HG02763 (cell line): Measurements from ENCODE around the gene EFR3B.
"Not testable (repeated sequence)": the region's sequence is repeated elsewhere in the genome, so short reads cannot be mapped to it uniquely, and the experiment has no call there.

ENCODE experiments used
- ATAC-seq: cut with Tn5 transposase; IDR thresholded peaks from one replicate; pipeline ENCODE4 v1.9.1; 2021; ENCODE audit warnings: mild to moderate bottlenecking, moderate library complexity; ENCODE audit not compliant: unreplicated experiment

The EFR3B gene

GRCh38 chr2:25141120-25141519 lies 99.2 kb downstream of the EFR3B start:
- no peak for ATAC-seq

- ATAC-seq, result no peak
Observed at GRCh38 chr2:25145803-25146202, 103.9 kb downstream of the EFR3B start.

- no peak for ATAC-seq
Observed at GRCh38 chr2:25146896-25147295, 105.0 kb downstream of the EFR3B start.

- no peak for ATAC-seq
Observed at GRCh38 chr2:25149646-25150045, 107.8 kb downstream of the EFR3B start.

DNA sequence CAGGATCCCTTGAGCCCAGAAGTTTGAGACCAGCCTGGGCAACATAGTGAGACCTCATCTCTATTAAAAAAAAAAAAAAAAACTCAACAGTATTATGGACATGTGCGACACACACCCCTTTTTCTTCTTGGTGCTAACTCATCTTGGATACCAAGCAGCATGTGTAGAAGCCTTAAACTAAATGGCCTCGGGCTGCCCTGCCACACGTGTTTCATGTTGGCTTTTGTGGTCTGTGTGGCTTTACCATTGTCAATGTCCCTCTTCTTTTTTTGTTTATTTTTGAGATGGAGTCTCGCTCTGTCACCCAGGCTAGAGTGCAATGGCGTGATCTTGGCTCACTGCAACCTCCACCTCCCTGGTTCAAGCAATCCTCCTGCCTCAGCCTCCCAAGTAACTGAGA lies 109.1 kb downstream of the EFR3B start:
- not testable (repeated sequence) for ATAC-seq

- ATAC-seq, result no peak
Observed at GRCh38 chr2:25151718-25152117, 109.8 kb downstream of the EFR3B start.

DNA sequence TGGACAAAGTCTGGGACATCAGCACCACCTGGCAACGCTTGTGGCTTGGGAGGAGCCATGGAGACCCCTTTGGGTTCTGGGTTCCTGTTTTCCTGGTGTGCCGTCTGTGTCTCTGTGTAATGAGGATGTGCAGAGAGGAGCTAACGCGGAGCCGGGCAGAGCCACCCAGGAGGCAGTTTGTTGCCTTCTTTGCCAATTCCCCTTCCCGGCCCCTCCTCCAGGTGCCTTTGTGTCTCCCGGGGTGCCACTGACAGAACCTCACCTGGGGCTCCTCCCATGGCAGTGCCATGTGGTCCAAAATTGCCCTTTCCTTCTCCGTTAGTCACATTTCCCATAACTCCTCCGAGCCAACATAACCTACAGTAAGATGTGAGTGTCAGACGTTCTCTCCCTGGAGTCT lies 113.5 kb downstream of the EFR3B start:
- ATAC-seq, result no peak

DNA sequence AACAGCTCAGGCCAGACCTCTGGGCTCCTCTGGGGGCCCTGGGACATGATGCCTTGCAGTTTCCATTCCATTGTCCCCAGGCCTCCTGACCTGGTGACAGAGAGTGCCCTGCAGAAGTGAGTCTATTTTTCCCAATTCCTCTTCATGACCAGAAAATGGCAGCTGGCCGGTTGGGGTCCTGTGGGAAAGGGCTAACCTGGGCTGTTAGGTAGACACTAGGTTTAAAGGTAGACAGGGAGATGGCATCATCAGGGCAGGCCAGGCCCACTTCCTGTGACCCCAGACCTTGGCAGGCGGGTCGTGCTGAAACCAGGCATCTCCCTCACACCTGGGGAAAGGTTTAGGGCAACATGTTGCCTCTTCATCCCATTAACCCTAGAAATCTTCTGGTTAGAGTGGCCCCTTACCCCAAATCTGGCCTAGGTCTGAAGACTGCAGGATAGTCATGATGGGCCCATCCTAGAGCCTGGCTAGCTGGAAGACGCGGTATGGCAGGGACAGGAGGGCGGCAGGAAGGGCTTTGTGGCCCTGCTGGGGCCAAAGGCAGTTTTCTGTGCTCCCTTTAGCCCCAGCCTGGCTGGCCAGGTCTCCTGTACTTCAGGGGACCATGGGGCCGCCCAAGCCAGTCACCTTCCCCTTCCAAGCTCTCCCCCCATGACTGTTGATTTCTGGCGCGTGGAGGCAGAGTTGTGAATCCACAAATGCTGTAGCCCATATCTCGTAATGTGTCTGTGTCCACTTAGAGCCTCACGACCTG lies 116.4 kb downstream of the EFR3B start:
- no peak for ATAC-seq

GRCh38 chr2:25159949-25160348 lies 118.1 kb downstream of the EFR3B start:
- no peak for ATAC-seq

- ATAC-seq, result no peak
Observed at GRCh38 chr2:25160376-25160775, 118.5 kb downstream of the EFR3B start.

DNA sequence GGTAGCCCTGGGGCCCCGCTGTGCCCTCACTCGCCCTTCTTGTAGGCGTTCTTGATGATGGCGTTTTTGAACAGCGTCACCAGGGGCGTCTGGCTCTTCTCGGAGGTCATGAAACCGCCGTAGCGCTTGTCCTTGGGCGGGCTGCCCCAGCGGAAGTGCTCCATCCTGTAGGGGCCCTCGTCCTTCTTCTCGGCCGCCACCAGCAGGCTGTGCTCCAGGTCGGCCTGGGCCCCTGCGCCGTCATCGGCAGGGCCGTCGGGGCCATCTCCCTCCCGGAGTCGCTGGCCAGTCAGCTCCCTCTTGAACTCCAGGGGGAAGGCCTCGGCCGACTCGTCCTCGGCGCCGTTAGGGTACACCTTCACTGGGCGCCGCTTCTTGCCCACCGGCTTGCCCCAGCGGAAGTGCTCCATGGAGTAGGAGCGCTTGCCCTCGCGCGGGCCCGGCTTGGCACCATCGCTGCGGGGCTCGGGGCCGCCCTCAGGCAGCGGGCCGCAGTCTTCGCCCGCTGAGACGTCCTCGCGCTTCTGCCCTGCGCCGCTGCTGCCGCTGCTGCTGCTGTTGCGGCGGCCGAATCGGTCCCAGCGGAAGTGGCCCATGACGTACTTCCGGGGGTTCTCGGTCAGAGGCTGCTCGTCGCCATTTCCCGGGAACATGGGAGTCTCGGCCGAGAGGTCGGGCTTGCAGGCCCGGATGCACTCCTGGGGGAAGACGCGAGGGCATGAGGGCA lies 119.3 kb downstream of the EFR3B start:
- ATAC-seq, result no peak

- ATAC-seq, result not testable (repeated sequence)
Observed at GRCh38 chr2:25162061-25162460, 120.2 kb downstream of the EFR3B start.

GRCh38 chr2:25164561-25164960 lies 122.7 kb downstream of the EFR3B start:
- ATAC-seq, result no peak

DNA sequence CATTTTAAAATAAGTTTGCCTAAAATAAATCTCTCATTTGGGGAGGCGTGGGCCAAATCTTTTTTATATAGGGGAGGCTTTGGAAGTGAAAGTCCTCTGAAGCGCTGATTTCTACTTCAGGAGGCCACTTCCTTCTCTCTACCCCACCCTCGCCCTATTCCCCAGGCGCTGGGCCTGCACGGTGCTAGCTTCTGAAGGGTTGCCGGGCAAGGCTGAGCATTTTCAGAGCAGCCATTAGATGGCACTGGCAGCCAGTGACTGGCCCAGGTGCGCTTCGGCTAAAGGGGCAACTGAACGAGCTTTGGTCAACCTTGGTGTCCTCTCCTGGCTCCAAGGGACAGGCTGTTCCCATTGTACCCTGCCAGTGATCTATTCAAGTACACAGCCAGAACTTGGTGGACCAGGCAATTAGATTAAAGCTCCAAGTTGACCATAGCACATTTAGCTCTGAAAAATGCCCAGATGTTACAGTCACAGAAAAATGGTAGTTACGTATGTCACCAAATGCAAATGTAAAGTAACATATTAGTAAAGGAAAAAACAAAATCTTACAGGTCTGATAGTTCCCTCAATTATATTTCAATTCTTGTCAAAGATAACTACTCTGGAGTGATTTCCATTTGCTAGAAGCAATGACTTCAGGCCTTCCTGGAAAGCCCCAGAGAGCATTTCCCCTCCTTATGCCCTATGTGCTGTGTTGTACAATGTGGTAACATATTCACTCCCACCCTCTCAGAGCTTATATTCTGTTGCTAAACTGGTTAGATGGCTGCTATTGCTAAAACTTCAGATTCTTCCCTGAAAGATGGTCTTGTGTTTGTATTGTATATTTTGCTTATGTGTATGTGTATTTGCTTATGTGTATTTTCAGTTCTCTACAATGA lies 124.4 kb downstream of the EFR3B start:
- peak; percentile 77 for ATAC-seq

DNA sequence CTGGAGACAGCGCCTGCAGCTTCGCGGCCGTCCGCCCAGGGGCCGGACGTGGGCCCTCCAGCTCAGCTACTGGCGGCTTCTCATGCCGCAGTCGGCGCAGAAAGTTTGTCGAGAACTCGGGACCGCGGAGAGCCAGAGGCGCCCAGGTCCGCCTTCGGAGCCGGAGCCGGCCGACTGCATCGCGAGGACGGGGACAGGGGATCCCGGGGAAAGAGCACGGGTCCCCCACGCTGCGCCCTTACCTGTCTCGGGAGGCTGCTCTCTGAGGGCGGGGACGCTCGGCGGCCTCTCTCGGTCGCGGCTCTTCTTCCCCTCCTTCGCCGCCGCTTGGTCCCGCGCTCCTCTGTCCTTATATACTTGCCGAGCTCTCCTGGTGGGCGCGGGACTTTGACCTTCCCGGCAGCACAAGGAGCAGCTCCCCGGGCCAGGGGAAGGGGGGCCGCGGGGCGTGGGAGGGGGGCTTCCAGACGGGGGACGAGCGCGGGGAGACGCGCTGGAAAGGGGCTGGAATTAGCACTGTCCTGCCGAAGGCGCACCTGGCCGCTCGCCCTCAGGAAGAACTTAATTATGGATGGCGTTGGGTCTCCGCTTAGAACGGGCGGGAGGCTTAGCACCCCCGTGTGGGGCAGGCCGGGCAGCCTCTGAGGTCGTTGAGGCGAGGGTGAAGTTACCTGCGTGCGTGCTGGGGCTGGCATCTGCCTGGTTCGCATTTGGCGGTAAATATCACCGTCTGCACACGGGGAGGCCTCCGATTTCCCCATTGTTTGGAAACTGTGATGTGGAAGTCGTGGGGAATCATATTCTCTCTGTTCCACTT lies 126.6 kb downstream of the EFR3B start, which contains the start of gene POMC:
Gene POMC (minus strand): TSS at position 325 of the 817 bp plus-strand sequence. CDS start 3,808 bp downstream, outside the sequence.
- ATAC-seq, result no peak

- no peak for ATAC-seq
Observed at GRCh38 chr2:25169073-25169470, 127.2 kb downstream of the EFR3B start.

DNA sequence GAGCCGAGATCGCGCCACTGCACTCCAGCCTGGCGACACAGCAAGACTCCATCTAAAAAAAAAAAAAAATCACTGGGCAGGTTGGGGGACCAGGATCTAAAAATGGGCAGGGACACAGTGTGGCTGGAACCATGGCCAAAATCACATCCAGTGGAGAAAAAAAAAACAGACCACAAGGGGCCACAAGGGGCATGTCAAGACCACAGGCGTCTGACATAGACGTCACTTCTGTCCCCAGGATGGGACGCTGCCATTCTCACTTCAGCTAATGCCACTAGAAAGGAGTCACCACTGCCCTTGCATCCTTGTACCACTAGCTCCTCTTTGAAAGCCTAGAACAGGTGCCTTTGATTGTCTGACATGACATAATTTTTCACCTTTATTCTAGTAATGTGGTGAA lies 129.0 kb downstream of the EFR3B start:
- no peak for ATAC-seq

DNA sequence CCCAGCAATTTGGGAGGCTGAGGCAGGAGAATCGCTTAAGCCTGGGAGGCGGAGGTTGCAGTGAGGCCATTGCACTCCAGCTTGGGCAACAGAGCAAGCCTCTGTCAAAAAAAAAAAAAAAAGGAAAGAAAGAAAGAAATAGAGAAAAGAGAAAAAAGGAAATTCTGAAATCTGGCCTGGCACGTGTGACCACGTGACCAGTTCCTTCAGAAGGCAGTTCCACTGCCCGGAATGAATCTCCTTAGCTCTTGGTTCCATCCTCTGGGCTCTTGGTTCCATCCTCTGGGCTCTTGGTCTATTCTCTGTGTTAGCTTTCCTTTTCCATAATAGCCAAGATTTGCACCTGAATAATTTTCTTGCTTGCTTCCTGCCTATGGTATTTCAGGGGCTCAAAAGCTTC lies 131.8 kb downstream of the EFR3B start:
- no peak for ATAC-seq

- ATAC-seq, result no peak
Observed at GRCh38 chr2:25174192-25174861, 132.5 kb downstream of the EFR3B start.

DNA sequence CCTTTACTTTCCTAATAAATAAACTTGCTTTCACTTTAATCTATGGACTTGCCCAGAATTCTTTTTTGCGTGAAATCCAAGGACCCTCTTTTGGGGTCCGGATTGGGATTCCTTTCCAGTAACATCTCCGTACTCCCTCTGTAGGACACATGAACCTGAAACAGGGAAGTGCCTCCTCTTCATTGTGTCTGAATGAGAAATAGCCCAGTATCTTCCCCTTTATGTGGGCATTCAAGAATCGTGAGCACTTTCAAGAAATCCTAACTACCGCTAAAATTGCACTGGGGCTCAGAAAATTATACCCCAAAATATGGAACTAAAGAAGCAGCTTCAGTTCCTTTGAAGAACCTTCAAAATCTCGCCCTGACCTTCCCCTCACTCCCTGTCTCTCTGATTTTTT lies 134.3 kb downstream of the EFR3B start:
- ATAC-seq, result no peak
